ENCODE measurements around the gene SCRN1. TPM values are rescaled to one million over a fixed set of nuclear protein-coding genes. Genes with fewer than 3 reads are reported as not detected.

Gene SCRN1
- total RNA-seq, 1 experiment from 2014 or later: 37.9 TPM

DNA sequence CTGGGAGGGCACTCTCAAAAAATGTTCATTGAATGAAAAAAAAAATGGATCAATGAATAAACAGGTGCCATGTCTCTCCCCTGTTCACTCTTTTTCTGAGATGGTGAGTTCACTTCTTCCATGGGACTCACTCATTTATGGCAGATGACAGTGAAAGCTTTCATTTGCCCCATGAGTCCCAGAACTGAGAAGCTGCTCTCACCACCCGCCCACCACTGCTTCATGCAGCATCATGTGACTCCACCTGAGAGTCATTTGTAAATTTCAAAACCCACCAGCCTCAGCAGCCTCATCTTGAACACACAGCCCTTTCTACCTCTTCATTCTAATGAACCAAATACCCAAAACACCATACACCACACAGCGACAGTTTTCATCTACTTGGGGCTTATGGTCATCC lies 64.9 kb downstream of the SCRN1 start:
- CTCF ChIA-PET: no interaction called here
- intact Hi-C loops (cut with micrococcal nuclease): no loop called here

DNA sequence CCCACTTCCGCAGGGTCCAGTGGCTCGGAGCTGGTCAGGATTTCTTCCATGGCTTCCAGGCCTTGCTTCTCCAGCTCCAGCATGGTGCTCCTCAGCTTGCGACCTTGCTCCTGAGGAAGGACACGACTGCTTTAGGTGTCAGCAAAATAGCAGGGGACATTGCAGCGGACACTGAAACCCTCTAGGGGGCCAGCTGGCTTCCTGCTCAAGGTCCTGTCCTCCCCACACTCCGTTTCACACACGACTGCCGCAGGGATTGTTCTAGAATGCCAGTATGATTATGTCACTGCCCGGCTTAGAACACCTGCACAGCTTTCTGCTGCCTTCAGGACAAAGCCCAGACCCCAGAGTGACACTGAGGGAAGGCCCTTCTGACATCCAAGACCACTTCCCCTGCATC lies 65.6 kb downstream of the SCRN1 start:
- Histone ChIP-seq H3K79me2 (ENCODE audit: low read length) (no peaks in the 10 kb centered on the region), H3K27ac (ENCODE audit: low read length) (no peak overlapping the region), H3K9me3 (ENCODE audit: low read length) (no peaks in the 10 kb centered on the region), H3K4me2 (ENCODE audit: low read length) (no peak overlapping the region), H3K4me1 (ENCODE audit: insufficient read depth, low read length) (no peaks in the 10 kb centered on the region), H3K9ac (ENCODE audit: low read length) (no peak overlapping the region), H3F3A (ENCODE audit: low read length, unreplicated experiment) (no peaks in the 10 kb centered on the region), H3K4me3 (ENCODE audit: low read length) (no peak overlapping the region), H2AFZ (ENCODE audit: low read length) (no peak overlapping the region), H3K27me3 (ENCODE audit: low read length) (no peaks in the 10 kb centered on the region), H4K20me1 (ENCODE audit: low read length) (no peaks in the 10 kb centered on the region), H3K36me3 (ENCODE audit: low read depth, low read length) (no peaks in the 10 kb centered on the region; the same call in 1 of the 2 replicates), H3K9me2 (replicated peaks; ENCODE audit: low read length) (no peaks in the 10 kb centered on the region)
- no TSS peak for BruUV-seq (replicated peaks)
- ATAC-seq (no peak), DNase-seq (no peak)
- ChIA-PET CTCF (no interaction called here), POLR2A (ENCODE audit: unreplicated experiment) (no interaction called here)
- intact Hi-C loops (cut with micrococcal nuclease): no loop called here
- TF ChIP-seq, protein P1, sequence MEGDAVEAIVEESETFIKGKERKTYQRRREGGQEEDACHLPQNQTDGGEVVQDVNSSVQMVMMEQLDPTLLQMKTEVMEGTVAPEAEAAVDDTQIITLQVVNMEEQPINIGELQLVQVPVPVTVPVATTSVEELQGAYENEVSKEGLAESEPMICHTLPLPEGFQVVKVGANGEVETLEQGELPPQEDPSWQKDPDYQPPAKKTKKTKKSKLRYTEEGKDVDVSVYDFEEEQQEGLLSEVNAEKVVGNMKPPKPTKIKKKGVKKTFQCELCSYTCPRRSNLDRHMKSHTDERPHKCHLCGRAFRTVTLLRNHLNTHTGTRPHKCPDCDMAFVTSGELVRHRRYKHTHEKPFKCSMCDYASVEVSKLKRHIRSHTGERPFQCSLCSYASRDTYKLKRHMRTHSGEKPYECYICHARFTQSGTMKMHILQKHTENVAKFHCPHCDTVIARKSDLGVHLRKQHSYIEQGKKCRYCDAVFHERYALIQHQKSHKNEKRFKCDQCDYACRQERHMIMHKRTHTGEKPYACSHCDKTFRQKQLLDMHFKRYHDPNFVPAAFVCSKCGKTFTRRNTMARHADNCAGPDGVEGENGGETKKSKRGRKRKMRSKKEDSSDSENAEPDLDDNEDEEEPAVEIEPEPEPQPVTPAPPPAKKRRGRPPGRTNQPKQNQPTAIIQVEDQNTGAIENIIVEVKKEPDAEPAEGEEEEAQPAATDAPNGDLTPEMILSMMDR (conservative IDR thresholded peaks at IDR 0.05; ENCODE audit: low read depth, low read length): no peak
- TF ChIP-seq EZH2 (IDR thresholded peaks at IDR 0.05; ENCODE audit: low read length, unreplicated experiment) (no peak), EZH2phosphoT487 (IDR thresholded peaks at IDR 0.05; ENCODE audit: borderline replicate concordance, low read length) (no peak)

More for the DNA sequence above, 64.9 kb downstream of the SCRN1 start:
- H3K9ac ChIP-seq (ENCODE audit: low read length): no peak overlapping the region
- no peaks in the 10 kb centered on the region for H3K9me2 ChIP-seq (replicated peaks; ENCODE audit: low read length)
- DNase-seq (no peak), ATAC-seq (no peak)
- no TSS peak for BruUV-seq (replicated peaks)
- H3K79me2 ChIP-seq (ENCODE audit: low read length): no peaks in the 10 kb centered on the region
- no peak overlapping the region for H3K4me3 ChIP-seq (ENCODE audit: low read length)
- no peaks in the 10 kb centered on the region for H3K4me1 ChIP-seq (ENCODE audit: insufficient read depth, low read length)
- H3K4me2 ChIP-seq (ENCODE audit: low read length): no peak overlapping the region
- TF ChIP-seq EZH2phosphoT487 (IDR thresholded peaks at IDR 0.05; ENCODE audit: borderline replicate concordance, low read length): no peak
- no peak for TF ChIP-seq EZH2 (IDR thresholded peaks at IDR 0.05; ENCODE audit: low read length, unreplicated experiment)
- TF ChIP-seq, protein P1 (conservative IDR thresholded peaks at IDR 0.05; ENCODE audit: low read depth, low read length): no peak
- no peak overlapping the region for H3K27ac ChIP-seq (ENCODE audit: low read length)
- H3K9me3 ChIP-seq (ENCODE audit: low read length): no peaks in the 10 kb centered on the region
- no peaks in the 10 kb centered on the region for H3F3A ChIP-seq (ENCODE audit: low read length, unreplicated experiment)
- no peaks in the 10 kb centered on the region for H3K27me3 ChIP-seq (ENCODE audit: low read length)
- H2AFZ ChIP-seq (ENCODE audit: low read length): no peak overlapping the region
- H3K36me3 ChIP-seq (ENCODE audit: low read depth, low read length): no peaks in the 10 kb centered on the region; the same call in 1 of the 2 replicates
- POLR2A ChIA-PET (ENCODE audit: unreplicated experiment): no interaction called here
- H4K20me1 ChIP-seq (ENCODE audit: low read length): no peaks in the 10 kb centered on the region

GRCh38 chr7:29922921-29923700 lies 66.5 kb downstream of the SCRN1 start:
- POLR2A ChIA-PET (ENCODE audit: unreplicated experiment): no interaction called here
- no TSS peak for BruUV-seq (replicated peaks)
- H3K79me2 ChIP-seq (ENCODE audit: low read length): no peaks in the 10 kb centered on the region

More at GRCh38 chr7:29922921-29923700, 66.5 kb downstream of the SCRN1 start:
- no peak for DNase-seq
- CTCF ChIA-PET: no interaction called here
- intact Hi-C loops (cut with micrococcal nuclease): no loop called here
- H3K4me3 ChIP-seq (ENCODE audit: low read length): no peak overlapping the region
- no peaks in the 10 kb centered on the region for H3K4me1 ChIP-seq (ENCODE audit: insufficient read depth, low read length)
- H3K27me3 ChIP-seq (ENCODE audit: low read length): no peaks in the 10 kb centered on the region
- no peak overlapping the region for H2AFZ ChIP-seq (ENCODE audit: low read length)
- H3K9me3 ChIP-seq (ENCODE audit: low read length): no peaks in the 10 kb centered on the region
- H3K4me2 ChIP-seq (ENCODE audit: low read length): no peak overlapping the region
- H3K9ac ChIP-seq (ENCODE audit: low read length): no peak overlapping the region
- TF ChIP-seq EZH2 (IDR thresholded peaks at IDR 0.05; ENCODE audit: low read length, unreplicated experiment) (no peak), EZH2phosphoT487 (IDR thresholded peaks at IDR 0.05; ENCODE audit: borderline replicate concordance, low read length) (no peak)
- TF ChIP-seq, protein P1 (conservative IDR thresholded peaks at IDR 0.05; ENCODE audit: low read depth, low read length): no peak
- H3F3A ChIP-seq (ENCODE audit: low read length, unreplicated experiment): no peaks in the 10 kb centered on the region
- no peak overlapping the region for H3K27ac ChIP-seq (ENCODE audit: low read length)
- ATAC-seq: no peak
- H3K9me2 ChIP-seq (replicated peaks; ENCODE audit: low read length): no peaks in the 10 kb centered on the region
- no peaks in the 10 kb centered on the region; the same call in 1 of the 2 replicates for H3K36me3 ChIP-seq (ENCODE audit: low read depth, low read length)
- H4K20me1 ChIP-seq (ENCODE audit: low read length): no peaks in the 10 kb centered on the region
